ENCODE data around the gene PRKN.

DNA sequence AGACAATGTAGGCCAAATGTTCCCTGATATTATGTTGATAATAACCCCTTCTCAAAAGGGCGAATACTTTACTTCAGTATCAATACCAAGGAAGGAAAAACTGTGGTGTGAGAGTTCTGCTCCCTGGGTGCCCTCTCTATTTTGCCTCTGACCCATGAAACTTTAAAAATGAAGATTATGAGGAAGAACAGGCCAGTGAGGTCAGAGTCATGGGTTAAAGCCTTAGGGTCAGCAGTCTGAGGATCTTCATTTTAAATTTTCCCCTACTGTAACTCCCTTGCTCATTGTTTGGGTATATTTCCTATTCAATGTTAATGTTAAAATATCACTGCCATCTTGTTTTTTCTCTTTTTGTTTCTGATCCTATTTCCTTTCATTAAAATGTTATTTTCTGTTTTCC lies 47.9 kb downstream of the PRKN start:
- TF ChIP-seq POLR2A (IDR thresholded peaks at IDR 0.05; ENCODE audit: low read length): no peak
- TF ChIP-seq GATA1 (IDR thresholded peaks at IDR 0.05; ENCODE audit: low read depth, low read length): no peak
